ENCODE data around the gene PDE4B.

- no peak for TF ChIP-seq POLR2A (IDR thresholded peaks at IDR 0.05)
- TF ChIP-seq, protein P1, sequence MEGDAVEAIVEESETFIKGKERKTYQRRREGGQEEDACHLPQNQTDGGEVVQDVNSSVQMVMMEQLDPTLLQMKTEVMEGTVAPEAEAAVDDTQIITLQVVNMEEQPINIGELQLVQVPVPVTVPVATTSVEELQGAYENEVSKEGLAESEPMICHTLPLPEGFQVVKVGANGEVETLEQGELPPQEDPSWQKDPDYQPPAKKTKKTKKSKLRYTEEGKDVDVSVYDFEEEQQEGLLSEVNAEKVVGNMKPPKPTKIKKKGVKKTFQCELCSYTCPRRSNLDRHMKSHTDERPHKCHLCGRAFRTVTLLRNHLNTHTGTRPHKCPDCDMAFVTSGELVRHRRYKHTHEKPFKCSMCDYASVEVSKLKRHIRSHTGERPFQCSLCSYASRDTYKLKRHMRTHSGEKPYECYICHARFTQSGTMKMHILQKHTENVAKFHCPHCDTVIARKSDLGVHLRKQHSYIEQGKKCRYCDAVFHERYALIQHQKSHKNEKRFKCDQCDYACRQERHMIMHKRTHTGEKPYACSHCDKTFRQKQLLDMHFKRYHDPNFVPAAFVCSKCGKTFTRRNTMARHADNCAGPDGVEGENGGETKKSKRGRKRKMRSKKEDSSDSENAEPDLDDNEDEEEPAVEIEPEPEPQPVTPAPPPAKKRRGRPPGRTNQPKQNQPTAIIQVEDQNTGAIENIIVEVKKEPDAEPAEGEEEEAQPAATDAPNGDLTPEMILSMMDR (IDR thresholded peaks at IDR 0.05): no peak
These were observed 131.8 kb downstream of the PDE4B start for GRCh38 chr1:65924471-65924870.

Measured in sigmoid colon (tissue), 3 donors.